Superior temporal gyrus (tissue), 1 donor: ENCODE results near the gene GALE.

ENCODE experiments used
- DNase-seq: peaks from one replicate; pipeline ENCODE4 v3.0.0-alpha.2; 2016; ENCODE audit errors: extremely low spot score

GALE gene

GRCh38 chr1:23751815-23752200 lies 48.7 kb downstream of the GALE start:
- no peak for DNase-seq

- no peak for DNase-seq
Measured at GRCh38 chr1:23751050-23751814, 49.3 kb downstream of the GALE start.

- no peak for DNase-seq
Measured at GRCh38 chr1:23748016-23748415, 52.5 kb downstream of the GALE start.
